GM12873 (cell line): ENCODE data around the gene PRCD.
A peak's percentile ranks its signal among the peaks of the same experiment; 100 is the strongest.

Experiments used
- TF ChIP-seq, protein P1 (sequence below): IDR thresholded peaks from 2 replicates; pipeline ENCODE4 v1.5.1; 2012; ENCODE audit warnings: low read depth, mild to moderate bottlenecking, moderate library complexity, low read length, control low read depth; ENCODE audit not compliant: insufficient read depth; ENCODE audit errors: missing control alignments

The PRCD gene

GRCh38 chr17:76578376-76578775 is 38.5 kb downstream of the PRCD start:
- TF ChIP-seq, protein P1, sequence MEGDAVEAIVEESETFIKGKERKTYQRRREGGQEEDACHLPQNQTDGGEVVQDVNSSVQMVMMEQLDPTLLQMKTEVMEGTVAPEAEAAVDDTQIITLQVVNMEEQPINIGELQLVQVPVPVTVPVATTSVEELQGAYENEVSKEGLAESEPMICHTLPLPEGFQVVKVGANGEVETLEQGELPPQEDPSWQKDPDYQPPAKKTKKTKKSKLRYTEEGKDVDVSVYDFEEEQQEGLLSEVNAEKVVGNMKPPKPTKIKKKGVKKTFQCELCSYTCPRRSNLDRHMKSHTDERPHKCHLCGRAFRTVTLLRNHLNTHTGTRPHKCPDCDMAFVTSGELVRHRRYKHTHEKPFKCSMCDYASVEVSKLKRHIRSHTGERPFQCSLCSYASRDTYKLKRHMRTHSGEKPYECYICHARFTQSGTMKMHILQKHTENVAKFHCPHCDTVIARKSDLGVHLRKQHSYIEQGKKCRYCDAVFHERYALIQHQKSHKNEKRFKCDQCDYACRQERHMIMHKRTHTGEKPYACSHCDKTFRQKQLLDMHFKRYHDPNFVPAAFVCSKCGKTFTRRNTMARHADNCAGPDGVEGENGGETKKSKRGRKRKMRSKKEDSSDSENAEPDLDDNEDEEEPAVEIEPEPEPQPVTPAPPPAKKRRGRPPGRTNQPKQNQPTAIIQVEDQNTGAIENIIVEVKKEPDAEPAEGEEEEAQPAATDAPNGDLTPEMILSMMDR, result no peak

DNA sequence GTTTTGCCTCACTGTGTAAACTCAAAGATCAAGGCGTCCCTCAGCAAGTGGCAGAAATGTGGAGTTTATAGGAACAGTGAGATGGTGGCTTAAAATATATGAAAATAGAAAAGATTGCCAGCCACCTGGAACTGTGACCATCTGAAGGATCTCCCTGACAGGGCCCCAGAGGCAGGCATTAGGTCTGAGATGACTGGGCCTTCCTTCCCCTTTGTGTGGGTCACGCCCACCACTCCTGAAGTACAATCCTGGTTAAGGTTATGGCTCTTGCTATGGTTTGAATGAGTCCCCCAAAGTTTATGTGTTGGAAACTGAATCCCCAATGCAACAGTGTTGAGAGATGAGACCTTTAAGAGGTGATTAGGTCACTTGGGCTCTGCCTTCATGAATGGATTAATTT is 39.4 kb downstream of the PRCD start:
- TF ChIP-seq, protein P1, result no peak

DNA sequence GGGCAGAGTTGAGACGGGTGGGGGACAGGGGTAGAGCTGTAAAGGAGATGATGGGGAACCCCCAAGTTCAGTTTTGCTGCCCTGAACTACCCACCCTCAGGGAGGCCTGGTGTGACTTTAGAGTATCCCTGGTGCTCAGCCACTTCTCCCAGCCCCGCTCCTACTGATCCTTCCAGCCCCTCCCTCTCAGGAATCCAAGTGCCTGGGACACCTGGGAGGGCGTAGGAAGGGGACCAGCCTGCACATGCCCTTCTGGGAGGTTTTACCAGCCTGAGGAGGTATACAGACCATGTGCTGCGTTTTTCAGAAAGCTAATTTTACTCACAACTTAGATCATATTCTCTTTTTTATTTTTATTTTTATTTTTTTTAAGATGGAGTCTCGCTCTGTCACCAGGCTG is 41.7 kb downstream of the PRCD start:
- TF ChIP-seq, protein P1, result no peak

GRCh38 chr17:76582660-76583059 is 42.8 kb downstream of the PRCD start:
- TF ChIP-seq, protein P1, result no peak

DNA sequence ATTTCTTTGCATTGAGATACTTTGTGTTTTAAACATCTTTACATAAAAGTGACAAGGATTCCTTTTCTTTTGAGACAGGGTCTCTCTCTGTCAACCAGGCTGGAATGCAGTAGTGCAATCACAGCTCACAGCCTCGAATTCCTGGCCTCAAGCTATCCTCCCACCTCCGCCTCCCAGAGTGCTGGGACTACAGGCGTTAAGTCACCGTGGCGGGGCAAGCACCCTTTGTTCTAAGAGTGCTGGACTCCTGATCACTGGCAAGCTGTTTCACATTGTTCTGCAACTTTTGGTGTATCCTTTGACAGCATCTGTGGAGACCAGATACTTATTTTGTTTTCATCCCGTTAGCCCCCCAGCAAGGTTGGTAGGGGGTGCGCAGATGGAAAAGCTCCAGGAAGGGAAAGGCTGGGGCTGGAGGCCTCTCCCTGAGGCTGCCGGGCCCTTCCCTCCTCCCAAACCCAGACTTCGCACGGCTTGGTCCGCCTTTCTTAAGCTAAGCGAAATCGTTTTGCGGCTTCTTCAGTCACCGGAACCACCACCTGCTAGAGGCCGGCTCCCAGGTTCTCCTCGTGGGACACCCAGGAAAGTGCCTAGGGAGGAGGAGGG is 44.7 kb downstream of the PRCD start:
- TF ChIP-seq, protein P1, result no peak

DNA sequence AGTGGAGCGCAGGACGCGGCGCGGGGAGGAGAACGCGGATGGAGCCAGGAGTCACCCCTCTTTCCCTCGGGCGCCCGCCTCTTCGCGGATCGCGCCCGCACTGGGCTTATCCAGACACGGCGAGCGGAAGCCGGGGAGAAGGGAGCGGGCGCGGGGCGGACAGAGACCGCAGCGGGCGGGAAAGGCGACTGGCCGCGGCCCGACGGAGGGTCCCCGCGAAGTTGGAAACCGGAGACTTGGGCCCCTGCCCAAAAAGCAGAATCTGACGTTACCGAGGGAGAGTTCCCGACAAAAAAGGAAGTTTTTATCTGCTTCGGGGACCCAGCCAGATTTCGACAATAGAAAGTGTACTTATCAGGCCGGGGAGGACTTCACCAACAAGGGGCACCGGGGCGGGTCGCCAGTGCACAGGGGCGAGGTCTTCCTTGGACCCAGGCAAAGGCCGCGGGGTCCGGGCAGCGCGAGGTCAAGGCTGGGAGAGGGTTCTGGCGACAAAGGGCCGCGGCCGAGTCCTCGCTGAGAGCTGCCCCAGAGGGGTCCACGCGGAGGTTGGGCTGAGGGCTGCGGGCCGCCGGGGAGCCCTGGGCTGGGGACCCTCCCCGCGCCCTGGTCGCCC is 45.3 kb downstream of the PRCD start:
- TF ChIP-seq, protein P1, result no peak

DNA sequence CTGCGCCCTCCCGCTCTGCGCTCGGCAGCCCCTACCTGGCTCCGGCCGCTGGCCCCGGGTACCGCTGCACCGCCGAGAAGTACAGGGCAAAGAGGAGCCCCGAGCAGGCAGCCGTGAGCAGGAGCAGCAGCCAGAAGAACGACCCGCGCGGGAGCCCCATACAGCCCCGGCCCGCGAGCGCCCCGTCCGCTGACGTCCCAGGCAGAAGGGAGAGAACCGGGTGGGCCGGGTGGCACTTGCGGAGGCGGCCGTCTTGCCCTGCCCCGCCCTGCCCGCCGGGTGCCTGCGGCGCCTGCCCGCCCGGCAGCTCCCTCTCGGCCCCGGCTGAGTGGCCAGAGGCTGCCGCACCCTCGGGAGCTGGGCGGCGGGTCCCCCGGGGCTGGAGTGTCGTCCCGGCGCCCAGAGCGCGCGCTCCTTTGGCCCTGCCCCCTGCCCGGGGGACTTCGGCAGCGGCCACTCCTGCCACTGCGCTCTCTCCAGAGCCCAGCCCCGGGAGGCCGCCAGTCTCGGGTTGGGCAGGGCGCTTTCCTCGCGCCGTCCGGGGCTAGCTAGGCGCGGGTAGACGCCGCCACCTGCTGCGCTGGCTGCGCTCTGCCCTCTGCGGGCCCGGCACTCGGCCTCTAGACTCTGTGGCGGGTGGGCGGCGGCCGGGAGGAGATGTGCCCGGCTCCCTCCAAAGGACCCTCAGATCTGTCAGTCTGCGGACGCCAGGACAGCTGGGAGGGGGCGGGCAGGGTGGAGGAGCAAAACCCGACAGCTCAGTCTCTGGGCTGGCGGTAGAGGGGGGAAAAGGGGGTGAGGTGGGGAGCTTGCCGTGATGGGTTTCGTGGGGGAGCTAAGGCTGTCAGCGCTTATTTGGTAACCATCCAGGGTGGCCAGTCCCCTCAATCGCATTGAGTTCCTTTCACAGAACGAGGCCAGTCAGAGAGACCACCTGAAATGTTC is 46.1 kb downstream of the PRCD start, which contains the start of gene ST6GALNAC2:
ST6GALNAC2 (minus strand) TSS at position 212 of the 945 bp plus-strand sequence; CDS start at position 160, 52 bp downstream.
- TF ChIP-seq, protein P1, result peak; percentile 24
